DND-41 (cell line): ENCODE measurements around the gene TRERF1.

Experiments used
- ATAC-seq: fragments of 200-7000 bp; cut with Tn5 transposase; 3 replicates; pipeline ENCODE4 v1.9.1; 2021; ENCODE audit warnings: low read depth; ENCODE audit not compliant: insufficient read depth
- DNase-seq: peaks from one replicate; pipeline ENCODE4 v3.0.0-alpha.2; 2020
- H2AFZ ChIP-seq: 2 replicates; pipeline ENCODE4 v1.6.0; 2012; ENCODE audit warnings: low read depth, low read length
- H3K27ac ChIP-seq: 2 replicates; pipeline ENCODE4 v1.5.1; 2012; ENCODE audit warnings: low read length, inconsistent platforms
- H3K27me3 ChIP-seq: fragments of 200-600 bp; sonication (generic); 2 replicates; pipeline ENCODE4 v1.6.0; 2012; ENCODE audit warnings: low read length, mild to moderate bottlenecking, inconsistent platforms; ENCODE audit not compliant: insufficient read depth, poor library complexity
- H3K36me3 ChIP-seq: 2 replicates; pipeline ENCODE4 v1.5.1; 2012; ENCODE audit warnings: low read length, inconsistent platforms; ENCODE audit not compliant: insufficient read depth
- H3K4me1 ChIP-seq: 2 replicates; pipeline ENCODE4 v1.5.1; 2012; ENCODE audit warnings: mild to moderate bottlenecking, low read length; ENCODE audit not compliant: insufficient read depth
- H3K4me2 ChIP-seq: 2 replicates; pipeline ENCODE4 v1.6.0; 2012; ENCODE audit warnings: mild to moderate bottlenecking, moderate library complexity, low read length, inconsistent platforms; ENCODE audit not compliant: insufficient read depth
- H3K4me3 ChIP-seq, 2 experiments: fragments of 200-600 bp in 1 of 2; shearing (Covaris generic) in 1 of 2; 2 replicates each; pipeline ENCODE4 v1.5.1; 2012 to 2016; ENCODE audit warnings: inconsistent platforms in 2 of 2, low read length in 2 of 2, mild to moderate bottlenecking in 2 of 2, low read depth in 1 of 2, moderate library complexity in 1 of 2
- H3K79me2 ChIP-seq: 2 replicates; pipeline ENCODE4 v1.6.0; 2012; ENCODE audit warnings: low read length, inconsistent platforms; ENCODE audit not compliant: insufficient read depth
- H3K9ac ChIP-seq: 2 replicates; pipeline ENCODE4 v1.6.0; 2012; ENCODE audit warnings: low read depth, mild to moderate bottlenecking, inconsistent platforms, low read length, moderate library complexity
- H3K9me3 ChIP-seq: 2 replicates; pipeline ENCODE4 v1.5.1; 2012; ENCODE audit warnings: low read length, moderate library complexity, mild to moderate bottlenecking, inconsistent platforms; ENCODE audit not compliant: insufficient read depth, severe bottlenecking
- H4K20me1 ChIP-seq: 2 replicates; pipeline ENCODE4 v1.6.0; 2012; ENCODE audit warnings: low read length; ENCODE audit not compliant: insufficient read depth
- CTCF ChIP-seq: IDR thresholded peaks from 2 replicates; pipeline ENCODE4 v1.5.1; 2012; ENCODE audit warnings: borderline replicate concordance, low read length, moderate library complexity, mild to moderate bottlenecking; ENCODE audit not compliant: poor library complexity, severe bottlenecking; ENCODE audit errors: extremely low read depth
- EZH2 ChIP-seq: IDR thresholded peaks from 3 replicates; pipeline ENCODE4 v1.6.1; 2012; ENCODE audit warnings: borderline replicate concordance, low read depth, mild to moderate bottlenecking, moderate library complexity, low read length, inconsistent platforms; ENCODE audit not compliant: severe bottlenecking

The TRERF1 gene

GRCh38 chr6:42266538-42266937, 185.2 kb downstream of the TRERF1 start:
- no peak overlapping the region for H3K9ac ChIP-seq
- TF ChIP-seq CTCF (no peak), EZH2 (no peak)
- H3K36me3 ChIP-seq: peaks cover 9% of the 10 kb centered on the region
- no peaks in the 10 kb centered on the region for H3K79me2 ChIP-seq
- H3K4me2 ChIP-seq: no peak overlapping the region
- no peak for ATAC-seq
- H3K9me3 ChIP-seq: no peaks in the 10 kb centered on the region
- no peak overlapping the region for H2AFZ ChIP-seq
- H3K4me1 ChIP-seq: no peaks in the 10 kb centered on the region
- no peaks in the 10 kb centered on the region for H3K27me3 ChIP-seq
- H4K20me1 ChIP-seq: no peaks in the 10 kb centered on the region
- no peak overlapping the region for H3K27ac ChIP-seq
- H3K4me3 ChIP-seq: no peak overlapping the region
- no peak for DNase-seq

- Histone ChIP-seq H2AFZ (no peak overlapping the region), H3K4me3 (no peak overlapping the region), H3K27me3 (no peaks in the 10 kb centered on the region), H3K79me2 (no peaks in the 10 kb centered on the region), H3K36me3 (peaks cover 9% of the 10 kb centered on the region), H3K4me2 (no peak overlapping the region), H4K20me1 (no peaks in the 10 kb centered on the region), H3K9me3 (no peaks in the 10 kb centered on the region), H3K27ac (no peak overlapping the region), H3K4me1 (no peaks in the 10 kb centered on the region), H3K9ac (no peak overlapping the region)
- no peak for ATAC-seq
- TF ChIP-seq CTCF (no peak), EZH2 (no peak)
- DNase-seq: no peak
Measured at GRCh38 chr6:42264852-42265390, 186.8 kb downstream of the TRERF1 start.

DNA sequence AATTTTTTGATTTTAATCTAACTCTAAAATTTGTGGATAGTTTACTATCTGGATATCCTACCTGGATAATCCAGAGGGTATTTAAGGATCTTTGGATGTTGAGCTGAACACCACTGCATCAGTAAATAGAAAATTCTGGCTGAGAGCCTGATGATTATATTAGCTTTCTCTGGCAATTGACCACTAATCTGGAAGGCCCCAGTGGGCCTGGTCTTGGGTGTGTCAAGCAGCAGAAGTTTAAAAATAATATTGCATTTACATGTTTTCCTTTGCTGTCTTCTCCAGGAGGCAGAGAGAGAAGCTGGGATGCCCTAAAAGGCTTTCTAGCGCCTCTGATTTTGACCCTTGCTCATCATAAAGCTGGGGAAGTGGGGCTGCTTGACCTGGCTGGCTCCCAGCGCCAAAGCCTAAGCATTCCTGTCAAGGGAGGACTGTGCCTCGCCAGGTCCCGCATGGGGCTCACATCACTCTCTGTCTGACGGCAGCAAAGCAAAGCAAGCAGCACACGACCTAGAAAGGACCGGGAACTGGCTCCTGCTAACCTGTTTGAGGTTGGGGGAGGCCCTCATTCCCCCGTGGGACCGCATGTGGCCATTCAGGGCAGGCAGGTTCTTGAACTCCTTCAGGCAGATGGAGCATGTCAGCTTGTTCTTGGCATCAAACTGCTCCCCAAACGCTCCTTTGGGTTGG, 187.4 kb downstream of the TRERF1 start:
- no peak overlapping the region for H3K4me3 ChIP-seq
- H3K9ac ChIP-seq: no peak overlapping the region
- H3K27me3 ChIP-seq: no peaks in the 10 kb centered on the region
- H3K4me1 ChIP-seq: no peaks in the 10 kb centered on the region
- H2AFZ ChIP-seq: no peak overlapping the region
- no peaks in the 10 kb centered on the region for H3K79me2 ChIP-seq
- no peaks in the 10 kb centered on the region for H3K9me3 ChIP-seq
- no peak for ATAC-seq
- no peak overlapping the region for H3K4me2 ChIP-seq
- peaks cover 9% of the 10 kb centered on the region for H3K36me3 ChIP-seq
- TF ChIP-seq CTCF (no peak), EZH2 (no peak)
- no peak overlapping the region for H3K27ac ChIP-seq
- DNase-seq: no peak
- H4K20me1 ChIP-seq: no peaks in the 10 kb centered on the region
